Kidney (tissue), 14 donors: ENCODE data around the gene IL5RA. TPM values are rescaled to one million over a fixed set of nuclear protein-coding genes. Genes with fewer than 3 reads are reported as not detected.

Source experiments
- DNase-seq, 5 donors: peaks; one replicate each; pipeline ENCODE4 v3.0.0-alpha.2; 2013 to 2020
- FAIRE-seq: peaks from 2 replicates; lab custom pipeline; 2012; peaks lifted over from hg19 to GRCh38; lab: Jason Lieb, UNC
- H3K27ac ChIP-seq, 2 donors: one replicate each; pipeline ENCODE4 v1.7.0; 2013; ENCODE audit warnings: low read depth in 2 of 2, low read length in 2 of 2, inconsistent platforms in 1 of 2
- H3K27me3 ChIP-seq: one replicate; pipeline ENCODE4 v1.7.1; 2013; ENCODE audit warnings: low read length, inconsistent platforms; ENCODE audit not compliant: control insufficient read depth, insufficient read depth
- H3K36me3 ChIP-seq, 3 donors: one replicate each; pipeline versions ENCODE4 v1.7.0 to v1.7.1; 2013; ENCODE audit warnings: low read length in 3 of 3, control low read depth in 1 of 3, inconsistent platforms in 1 of 3; ENCODE audit not compliant: insufficient read depth in 3 of 3, control insufficient read depth in 2 of 3
- H3K4me1 ChIP-seq, 3 donors: one replicate each; pipeline versions ENCODE4 v1.7.0 to v1.7.1; 2013; ENCODE audit warnings: low read length in 3 of 3, inconsistent platforms in 1 of 3, low read depth in 1 of 3; ENCODE audit not compliant: control insufficient read depth in 2 of 3, insufficient read depth in 2 of 3
- H3K4me3 ChIP-seq, 3 donors: one replicate each; pipeline versions ENCODE4 v1.7.0 to v1.8.1; 2013; ENCODE audit warnings: low read length in 3 of 3, control low read depth in 1 of 3, inconsistent platforms in 1 of 3
- H3K9ac ChIP-seq, 3 donors: one replicate each; pipeline versions ENCODE4 v1.7.0 to v1.7.1; 2013; ENCODE audit warnings: low read length in 3 of 3, control low read depth in 1 of 3, inconsistent platforms in 1 of 3
- H3K9me3 ChIP-seq, 3 donors: one replicate each; pipeline versions ENCODE4 v1.7.0 to v1.7.1; 2013; ENCODE audit warnings: low read length in 3 of 3, control low read depth in 1 of 3, inconsistent platforms in 1 of 3; ENCODE audit not compliant: control insufficient read depth in 2 of 3, insufficient read depth in 1 of 3
- CTCF ChIP-seq: IDR thresholded peaks from 3 replicates; pipeline ENCODE4 v1.5.1; 2012; ENCODE audit warnings: mild to moderate bottlenecking, moderate library complexity, borderline replicate concordance; ENCODE audit not compliant: insufficient read depth; ENCODE audit errors: extremely low read depth
- intact Hi-C: fragments of 100-400 bp; cut with DNase I; formaldehyde crosslinking; loops from one replicate; pipeline ENCODE4 v1.11.1; 2022
- polyA plus RNA-seq: library from polyadenylated mRNA; stranded (reverse); fragments of 350-450 nt; fragmentation: Illumina TruSeq; extraction: RNeasy Lipid Tissue Mini Kit (QIAGEN cat#74804); gene quantifications from one replicate; pipeline ENCODE4 v1.2.3, GENCODE V29; 2014; ENCODE audit warnings: low read depth, low replicate concordance; ENCODE audit not compliant: insufficient read depth
- total RNA-seq: library from RNA; stranded (reverse); fragmentation: NEBNext Ultra II Directional; extraction: Animal tissue kit (Norgen Biotek cat#: 25700); gene quantifications from one replicate; pipeline ENCODE4 v1.2.1, GENCODE V29; 2021
- donor health status: control.
- donor health status: control.
- donor health status: control.
- donor health status: control.
- donor health status: control.
- donor health status: DM: yes; HTN: yes; CAD: no.
- donor health status: Normal renal cell carcinoma (clear cell type).

Gene IL5RA
- total and polyA plus RNA-seq, 2 donors from 2014 or later: 0.22 to 1.1 TPM

- no peaks in the 10 kb centered on the region for H3K9me3 ChIP-seq
- H3K9ac ChIP-seq: no peak overlapping the region
- H3K4me3 ChIP-seq: no peak overlapping the region
- peak in 3 of 5 donors; percentile 27 to 67 (median 44) for DNase-seq
- no peak for FAIRE-seq
- H3K4me1 ChIP-seq: no peaks in the 10 kb centered on the region
- intact Hi-C loops: no loop called here
- TF ChIP-seq CTCF: no peak
- no peak overlapping the region for H3K27ac ChIP-seq
- no peaks in the 10 kb centered on the region for H3K36me3 ChIP-seq
- no peaks in the 10 kb centered on the region for H3K27me3 ChIP-seq
Measured at GRCh38 chr3:3071136-3071535, 39.0 kb downstream of the IL5RA start.

GRCh38 chr3:3069723-3070122, 40.5 kb downstream of the IL5RA start:
- no peak overlapping the region for H3K27ac ChIP-seq
- no peaks in the 10 kb centered on the region for H3K4me1 ChIP-seq
- H3K9me3 ChIP-seq: no peaks in the 10 kb centered on the region
- no peak overlapping the region for H3K9ac ChIP-seq
- no peak for FAIRE-seq
- DNase-seq: no peak
- H3K27me3 ChIP-seq: no peaks in the 10 kb centered on the region
- H3K36me3 ChIP-seq: no peaks in the 10 kb centered on the region
- no peak for TF ChIP-seq CTCF
- intact Hi-C loops: no loop called here
- H3K4me3 ChIP-seq: no peak overlapping the region

GRCh38 chr3:3068358-3068881, 41.8 kb downstream of the IL5RA start:
- FAIRE-seq: no peak
- H3K27ac ChIP-seq: no peak overlapping the region

More at GRCh38 chr3:3068358-3068881, 41.8 kb downstream of the IL5RA start:
- Histone ChIP-seq H3K9ac (no peak overlapping the region), H3K4me3 (no peak overlapping the region), H3K4me1 (no peaks in the 10 kb centered on the region), H3K36me3 (no peaks in the 10 kb centered on the region), H3K9me3 (no peaks in the 10 kb centered on the region), H3K27me3 (no peaks in the 10 kb centered on the region)
- no peak for TF ChIP-seq CTCF
- intact Hi-C loops: no loop called here
- no peak for DNase-seq
